SHP77 (cell line): ENCODE results near the gene UCKL1.

Source experiments
- DNase-seq, 2 experiments: peaks; one replicate each; lab custom pipeline; 2025; lab: John Stamatoyannopoulos, UW

The UCKL1 gene

GRCh38 chr20:63890201-63890576 lies 66.0 kb downstream of the UCKL1 start:
- no peak for DNase-seq
